Progenitor cell of endocrine pancreas (in vitro differentiated cells): Measurements from ENCODE around the gene DBR1. TPM values are rescaled to one million over a fixed set of nuclear protein-coding genes. Genes with fewer than 3 reads are reported as not detected.

ENCODE experiments used
- DNase-seq: peaks from one replicate; pipeline ENCODE4 v3.0.0; 2021; ENCODE audit warnings: low spot score; ENCODE audit not compliant: unreplicated experiment
- H3K27ac Mint-ChIP-seq: 2 replicates; pipeline ENCODE4 v1.8.0; 2021; ENCODE audit warnings: mild to moderate bottlenecking, moderate library complexity, mixed read lengths
- H3K27me3 Mint-ChIP-seq: 2 replicates; pipeline ENCODE4 v1.8.0; 2021; ENCODE audit warnings: mixed read lengths
- H3K36me3 Mint-ChIP-seq: 2 replicates; pipeline ENCODE4 v1.8.0; 2022; ENCODE audit warnings: mixed read lengths; ENCODE audit not compliant: insufficient read depth
- H3K4me1 Mint-ChIP-seq: 2 replicates; pipeline ENCODE4 v1.8.0; 2021; ENCODE audit warnings: low read depth, mixed read lengths
- H3K4me3 Mint-ChIP-seq: 2 replicates; pipeline ENCODE4 v1.8.0; 2021; ENCODE audit warnings: low read depth, mild to moderate bottlenecking, moderate library complexity, mixed read lengths
- H3K9me3 Mint-ChIP-seq: 2 replicates; pipeline ENCODE4 v1.8.0; 2021; ENCODE audit warnings: low read depth, mixed read lengths
- CTCF ChIP-seq: fragments of 200-600 bp; sonication (generic); IDR thresholded peaks from one replicate; pipeline ENCODE4 v1.5.0; 2021; ENCODE audit warnings: antibody characterized with exemption, mild to moderate bottlenecking; ENCODE audit not compliant: unreplicated experiment
- total RNA-seq: library from RNA; stranded (reverse); gene quantifications from 2 replicates; pipeline ENCODE4 v1.2.1, GENCODE V29; 2021

The DBR1 gene
- total RNA-seq, 1 donor from 2014 or later = 31.8 TPM

GRCh38 chr3:138219255-138219654 lies 44.5 kb upstream of the DBR1 start:
- Mint-ChIP-seq H3K27me3 (no peaks in the 10 kb centered on the region), H3K4me3 (no peak overlapping the region), H3K36me3 (peaks cover 9% of the 10 kb centered on the region), H3K27ac (no peak overlapping the region), H3K9me3 (no peaks in the 10 kb centered on the region), H3K4me1 (peaks cover 33% of the 10 kb centered on the region)
- no peak for DNase-seq
- TF ChIP-seq CTCF = no peak

GRCh38 chr3:138213398-138214085 lies 38.8 kb upstream of the DBR1 start:
- no peak for DNase-seq
- peaks cover 9% of the 10 kb centered on the region for H3K36me3 Mint-ChIP-seq
- no peak overlapping the region for H3K27ac Mint-ChIP-seq
- H3K4me3 Mint-ChIP-seq = no peak overlapping the region
- H3K9me3 Mint-ChIP-seq = no peaks in the 10 kb centered on the region
- no peak for TF ChIP-seq CTCF
- H3K4me1 Mint-ChIP-seq = peaks cover 20% of the 10 kb centered on the region
- H3K27me3 Mint-ChIP-seq = no peaks in the 10 kb centered on the region

GRCh38 chr3:138210528-138210927 lies 35.8 kb upstream of the DBR1 start:
- Mint-ChIP-seq H3K9me3 (peaks cover 2% of the 10 kb centered on the region), H3K27ac (peak overlapping the region; percentile 20)

GRCh38 chr3:138206196-138206595 lies 31.5 kb upstream of the DBR1 start:
- peaks cover 2% of the 10 kb centered on the region for H3K9me3 Mint-ChIP-seq
- H3K4me1 Mint-ChIP-seq = peaks cover 6% of the 10 kb centered on the region
- no peak overlapping the region for H3K27ac Mint-ChIP-seq
- no peak for DNase-seq
- H3K36me3 Mint-ChIP-seq = peaks cover 7% of the 10 kb centered on the region
- no peaks in the 10 kb centered on the region for H3K27me3 Mint-ChIP-seq
- no peak overlapping the region for H3K4me3 Mint-ChIP-seq
- TF ChIP-seq CTCF = no peak

More at GRCh38 chr3:138210528-138210927, 35.8 kb upstream of the DBR1 start:
- H3K4me3 Mint-ChIP-seq = no peak overlapping the region
- H3K27me3 Mint-ChIP-seq = no peaks in the 10 kb centered on the region
- no peak for DNase-seq
- no peak for TF ChIP-seq CTCF
- peaks cover 12% of the 10 kb centered on the region for H3K36me3 Mint-ChIP-seq
- peaks cover 2% of the 10 kb centered on the region for H3K4me1 Mint-ChIP-seq

- H3K27ac Mint-ChIP-seq = no peak overlapping the region
- peaks cover 7% of the 10 kb centered on the region for H3K36me3 Mint-ChIP-seq
- H3K4me1 Mint-ChIP-seq = peaks cover 6% of the 10 kb centered on the region
- no peak overlapping the region for H3K4me3 Mint-ChIP-seq
- peaks cover 2% of the 10 kb centered on the region for H3K9me3 Mint-ChIP-seq
- DNase-seq = no peak
- H3K27me3 Mint-ChIP-seq = no peaks in the 10 kb centered on the region
- TF ChIP-seq CTCF = no peak
These were observed 30.8 kb upstream of the DBR1 start for GRCh38 chr3:138205527-138205926.
